Activated CD8-positive, alpha-beta T cell treated with anti-CD3 and anti-CD28 coated beads, Interleukin-2, amount 10 ng/mL, durations not matched to agents 7 days and 5 days (primary cell): ENCODE data around the gene HARBI1. TPM values are rescaled to one million over a fixed set of nuclear protein-coding genes. Genes with fewer than 3 reads are reported as not detected.
A peak's percentile ranks its signal among the peaks of the same experiment; 100 is the strongest.

Experiments
- ATAC-seq: fragments of 150-1000 bp; cut with Tn5 transposase; one replicate; pipeline ENCODE4 v1.10.0; 2021; ENCODE audit warnings: moderate library complexity
- CTCF ChIA-PET: fragments of 350-600 bp; sonication (Branson Sonifier 250); formaldehyde crosslinking; loops from one replicate; lab custom pipeline; 2021; ENCODE audit warnings: antibody characterized with exemption; lab: Charles Lee
- POLR2A ChIA-PET: fragments of 350-600 bp; sonication (Branson Sonifier 250); formaldehyde crosslinking; loops from one replicate; lab custom pipeline; 2021; ENCODE audit warnings: antibody characterized with exemption; lab: Charles Lee
- DNase-seq: peaks from one replicate; pipeline ENCODE4 v3.0.0-alpha.2; 2020
- H3K27ac Mint-ChIP-seq: one replicate; pipeline ENCODE4 v1.8.0; 2021; ENCODE audit warnings: mild to moderate bottlenecking, mixed read lengths
- H3K27me3 Mint-ChIP-seq: one replicate; pipeline ENCODE4 v1.8.0; 2021; ENCODE audit warnings: low read depth, mixed read lengths
- H3K36me3 Mint-ChIP-seq: one replicate; pipeline ENCODE4 v1.8.0; 2021; ENCODE audit warnings: low read depth, mixed read lengths
- H3K4me1 Mint-ChIP-seq: one replicate; pipeline ENCODE4 v1.8.0; 2021; ENCODE audit warnings: low read depth, mixed read lengths
- H3K4me3 Mint-ChIP-seq: one replicate; pipeline ENCODE4 v1.8.0; 2021; ENCODE audit warnings: mild to moderate bottlenecking, mixed read lengths
- H3K9me3 Mint-ChIP-seq: one replicate; pipeline ENCODE4 v1.8.0; 2022; ENCODE audit warnings: mixed read lengths; ENCODE audit not compliant: insufficient read depth
- total RNA-seq, 2 experiments: library from RNA; stranded (reverse); gene quantifications; one replicate each; pipeline ENCODE4 v1.2.3, GENCODE V29; 2021

Gene HARBI1
- total RNA-seq = 1 to 10 TPM; 5.0 to 6.7 TPM

- Mint-ChIP-seq H3K36me3 (peaks cover 16% of the 10 kb centered on the region), H3K4me3 (peak within 1 kb of the TSS; percentile 90)
- CTCF ChIA-PET = interaction anchor here (0.6 to 3.2 kb wide), 27 partner anchors 10 to 265 kb away, joined by 3 to 27 read pairs (median 7); partner anchors contain the start of genes AMBRA1 and ZNF408
These were observed at the start of gene HARBI1, which contains the start of gene ATG13 for GRCh38 chr11:46617134-46617971. HARBI1 (minus strand) TSS chr11:46617227; CDS start chr11:46616237, 990 bp downstream. ATG13 (plus strand) TSS chr11:46617553; CDS start chr11:46644292, 26,739 bp downstream.

GRCh38 chr11:46666516-46666915 lies 49.5 kb upstream of the HARBI1 start:
- ChIA-PET CTCF (interaction anchor here (0.5 kb wide), 1 partner anchor 557 kb away, joined by 3 read pairs; no protein-coding TSS in a partner anchor), POLR2A (no interaction called here)
- Mint-ChIP-seq H3K4me3 (no peak overlapping the region), H3K27ac (no peak overlapping the region), H3K9me3 (no peaks in the 10 kb centered on the region), H3K4me1 (peaks cover 27% of the 10 kb centered on the region), H3K36me3 (peaks cover 57% of the 10 kb centered on the region), H3K27me3 (no peaks in the 10 kb centered on the region)
- no peak for DNase-seq
- ATAC-seq = no peak

More at GRCh38 chr11:46617134-46617971, at the start of gene HARBI1, which contains the start of gene ATG13:
- POLR2A ChIA-PET = interaction anchor here (0.7 to 3.9 kb wide), 8 partner anchors 10 to 266 kb away, joined by 3 to 27 read pairs (median 4); partner anchors contain the start of genes AMBRA1, ARHGAP1 and ZNF408
- DNase-seq (peak; percentile 93), ATAC-seq (peak; percentile 97)
- Mint-ChIP-seq H3K27me3 (no peaks in the 10 kb centered on the region), H3K4me1 (peaks cover 34% of the 10 kb centered on the region), H3K27ac (peak within 1 kb of the TSS; percentile 99), H3K9me3 (no peaks in the 10 kb centered on the region)

- H3K9me3 Mint-ChIP-seq = no peaks in the 10 kb centered on the region
- ATAC-seq (no peak), DNase-seq (no peak)
- H3K4me3 Mint-ChIP-seq = no peak overlapping the region
- no peak overlapping the region for H3K27ac Mint-ChIP-seq
- H3K27me3 Mint-ChIP-seq = no peaks in the 10 kb centered on the region
- ChIA-PET POLR2A (no interaction called here), CTCF (no interaction called here)
- peaks cover 52% of the 10 kb centered on the region for H3K36me3 Mint-ChIP-seq
- peaks cover 16% of the 10 kb centered on the region for H3K4me1 Mint-ChIP-seq
These were observed 48.3 kb upstream of the HARBI1 start for GRCh38 chr11:46665356-46665755.

- no peak overlapping the region for H3K4me3 Mint-ChIP-seq
- no peak for DNase-seq
- H3K36me3 Mint-ChIP-seq = peaks cover 54% of the 10 kb centered on the region
- no peaks in the 10 kb centered on the region for H3K9me3 Mint-ChIP-seq
- ChIA-PET CTCF (no interaction called here), POLR2A (no interaction called here)
- ATAC-seq = no peak
- peaks cover 12% of the 10 kb centered on the region for H3K4me1 Mint-ChIP-seq
- H3K27ac Mint-ChIP-seq = no peak overlapping the region
- no peaks in the 10 kb centered on the region for H3K27me3 Mint-ChIP-seq
These were observed 47.6 kb upstream of the HARBI1 start for GRCh38 chr11:46664612-46665011.

GRCh38 chr11:46663277-46663940 lies 46.4 kb upstream of the HARBI1 start:
- peaks cover 7% of the 10 kb centered on the region for H3K4me1 Mint-ChIP-seq
- POLR2A ChIA-PET = interaction anchor here (0.6 kb wide), 1 partner anchor 20 kb away, joined by 3 read pairs; no protein-coding TSS in a partner anchor
- CTCF ChIA-PET = no interaction called here
- DNase-seq (no peak), ATAC-seq (no peak)
- H3K9me3 Mint-ChIP-seq = no peaks in the 10 kb centered on the region
- no peaks in the 10 kb centered on the region for H3K27me3 Mint-ChIP-seq
- H3K4me3 Mint-ChIP-seq = no peak overlapping the region
- H3K36me3 Mint-ChIP-seq = peaks cover 53% of the 10 kb centered on the region
- H3K27ac Mint-ChIP-seq = peak overlapping the region; percentile 60

GRCh38 chr11:46662366-46662765 lies 45.3 kb upstream of the HARBI1 start:
- ChIA-PET CTCF (no interaction called here), POLR2A (no interaction called here)
- Mint-ChIP-seq H3K27ac (no peak overlapping the region), H3K27me3 (no peaks in the 10 kb centered on the region), H3K4me1 (peaks cover 7% of the 10 kb centered on the region), H3K9me3 (no peaks in the 10 kb centered on the region), H3K4me3 (no peak overlapping the region), H3K36me3 (peaks cover 53% of the 10 kb centered on the region)
- no peak for ATAC-seq
- no peak for DNase-seq

GRCh38 chr11:46661836-46662235 lies 44.8 kb upstream of the HARBI1 start:
- H3K4me3 Mint-ChIP-seq = no peak overlapping the region

GRCh38 chr11:46659908-46660307 lies 42.9 kb upstream of the HARBI1 start:
- Mint-ChIP-seq H3K27me3 (no peaks in the 10 kb centered on the region), H3K27ac (no peak overlapping the region), H3K9me3 (no peaks in the 10 kb centered on the region), H3K4me1 (peaks cover 7% of the 10 kb centered on the region), H3K36me3 (peaks cover 50% of the 10 kb centered on the region), H3K4me3 (no peak overlapping the region)
- DNase-seq (no peak), ATAC-seq (no peak)
- ChIA-PET POLR2A (interaction anchor here (1.0 kb wide), 1 partner anchor 23 kb away, joined by 3 read pairs; no protein-coding TSS in a partner anchor), CTCF (interaction anchor here (1.1 kb wide), 1 partner anchor 17 kb away, joined by 4 read pairs; no protein-coding TSS in a partner anchor)

More at GRCh38 chr11:46661836-46662235, 44.8 kb upstream of the HARBI1 start:
- H3K4me1 Mint-ChIP-seq = peaks cover 7% of the 10 kb centered on the region
- H3K9me3 Mint-ChIP-seq = no peaks in the 10 kb centered on the region
- ChIA-PET CTCF (no interaction called here), POLR2A (no interaction called here)
- H3K36me3 Mint-ChIP-seq = peaks cover 54% of the 10 kb centered on the region
- H3K27me3 Mint-ChIP-seq = no peaks in the 10 kb centered on the region
- no peak for ATAC-seq
- DNase-seq = no peak
- no peak overlapping the region for H3K27ac Mint-ChIP-seq

GRCh38 chr11:46658259-46658658 lies 41.2 kb upstream of the HARBI1 start:
- H3K4me3 Mint-ChIP-seq = no peak overlapping the region
- H3K36me3 Mint-ChIP-seq = peaks cover 39% of the 10 kb centered on the region
- H3K9me3 Mint-ChIP-seq = no peaks in the 10 kb centered on the region
- ChIA-PET CTCF (interaction anchor here (0.7 to 1.1 kb wide), 2 partner anchors 9 to 17 kb away, joined by 3 read pairs; no protein-coding TSS in a partner anchor), POLR2A (interaction anchor here (0.7 to 1.0 kb wide), 2 partner anchors 13 to 39 kb away, joined by 3 read pairs; no protein-coding TSS in a partner anchor)
- no peak for ATAC-seq
- DNase-seq = no peak
- peaks cover 2% of the 10 kb centered on the region for H3K4me1 Mint-ChIP-seq
- H3K27me3 Mint-ChIP-seq = no peaks in the 10 kb centered on the region
- H3K27ac Mint-ChIP-seq = no peak overlapping the region

GRCh38 chr11:46657186-46657585 lies 40.2 kb upstream of the HARBI1 start:
- ChIA-PET POLR2A (no interaction called here), CTCF (no interaction called here)
- DNase-seq (no peak), ATAC-seq (no peak)
- Mint-ChIP-seq H3K9me3 (no peaks in the 10 kb centered on the region), H3K27ac (no peak overlapping the region), H3K36me3 (peaks cover 32% of the 10 kb centered on the region), H3K4me3 (no peak overlapping the region), H3K4me1 (peaks cover 1% of the 10 kb centered on the region), H3K27me3 (no peaks in the 10 kb centered on the region)

- peaks cover 36% of the 10 kb centered on the region for H3K36me3 Mint-ChIP-seq
- CTCF ChIA-PET = no interaction called here
- no peak for DNase-seq
These were observed 38.6 kb upstream of the HARBI1 start for GRCh38 chr11:46655631-46656030.

More at GRCh38 chr11:46655631-46656030, 38.6 kb upstream of the HARBI1 start:
- POLR2A ChIA-PET = no interaction called here
- Mint-ChIP-seq H3K4me3 (no peak overlapping the region), H3K4me1 (peaks cover 1% of the 10 kb centered on the region), H3K27ac (no peak overlapping the region), H3K27me3 (no peaks in the 10 kb centered on the region), H3K9me3 (no peaks in the 10 kb centered on the region)
- ATAC-seq = no peak
